Cortex of kidney (tissue), 1 donor: ENCODE data around the gene CASQ2.

Experiments used
- DNase-seq: peaks from one replicate; lab custom pipeline; 2025; lab: John Stamatoyannopoulos, UW

The CASQ2 gene

DNA sequence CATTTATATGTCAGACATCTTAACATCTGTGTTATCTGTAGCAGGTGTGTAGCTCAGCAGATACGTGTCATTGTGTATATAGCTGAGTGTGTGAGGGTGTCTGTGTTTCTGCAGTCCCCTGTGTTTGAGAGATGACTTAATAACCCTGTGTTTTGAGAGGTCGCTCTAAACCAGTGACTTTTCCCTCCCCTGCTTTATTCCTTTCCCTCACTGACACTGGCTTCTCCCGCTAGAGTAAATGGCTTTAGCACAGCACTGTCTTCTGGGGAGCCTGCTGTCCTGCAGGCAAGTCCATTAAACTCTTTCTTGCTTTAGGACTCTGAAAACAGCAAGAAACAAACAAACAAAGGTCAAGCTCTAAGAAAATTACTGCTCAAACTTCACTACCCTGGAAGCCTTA, 73.7 kb downstream of the CASQ2 start:
- no peak for DNase-seq

- DNase-seq = no peak
Measured at GRCh38 chr1:115692224-115692623, 76.3 kb downstream of the CASQ2 start.

DNA sequence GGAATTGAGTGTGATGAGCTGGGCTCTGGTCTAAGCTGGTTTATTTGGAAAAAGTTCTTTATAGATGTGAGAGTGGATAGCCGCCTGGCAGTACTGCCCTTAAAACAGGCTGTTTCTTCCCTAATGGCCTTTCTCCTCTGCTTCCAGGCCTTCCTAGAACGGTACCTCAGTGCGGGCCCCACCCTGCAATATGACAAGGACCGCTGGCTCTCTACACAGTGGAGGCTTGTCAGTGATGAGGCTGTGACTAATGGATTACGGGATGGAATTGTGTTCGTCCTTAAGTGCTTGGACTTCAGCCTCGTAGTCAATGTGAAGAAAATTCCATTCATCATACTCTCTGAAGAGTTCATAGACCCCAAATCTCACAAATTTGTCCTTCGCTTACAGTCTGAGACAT, 77.5 kb downstream of the CASQ2 start:
- DNase-seq = no peak

DNA sequence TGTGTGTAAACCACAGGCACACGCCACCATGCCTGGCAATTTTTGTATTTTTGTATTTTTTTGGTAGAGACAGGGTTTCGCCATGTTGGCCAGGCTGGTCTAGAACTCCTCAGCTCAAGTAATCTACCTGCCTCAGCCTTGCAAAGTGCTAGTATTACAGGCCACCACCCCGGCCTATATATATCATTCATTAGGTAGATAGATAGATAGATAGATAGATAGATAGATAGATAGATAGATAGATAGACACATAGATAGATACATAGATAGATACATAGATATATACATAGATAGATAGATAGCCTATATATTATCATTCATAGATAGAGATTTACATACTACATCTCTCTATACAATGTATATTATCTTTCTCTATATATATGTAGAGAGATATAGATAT, 80.8 kb downstream of the CASQ2 start:
- no peak for DNase-seq

DNA sequence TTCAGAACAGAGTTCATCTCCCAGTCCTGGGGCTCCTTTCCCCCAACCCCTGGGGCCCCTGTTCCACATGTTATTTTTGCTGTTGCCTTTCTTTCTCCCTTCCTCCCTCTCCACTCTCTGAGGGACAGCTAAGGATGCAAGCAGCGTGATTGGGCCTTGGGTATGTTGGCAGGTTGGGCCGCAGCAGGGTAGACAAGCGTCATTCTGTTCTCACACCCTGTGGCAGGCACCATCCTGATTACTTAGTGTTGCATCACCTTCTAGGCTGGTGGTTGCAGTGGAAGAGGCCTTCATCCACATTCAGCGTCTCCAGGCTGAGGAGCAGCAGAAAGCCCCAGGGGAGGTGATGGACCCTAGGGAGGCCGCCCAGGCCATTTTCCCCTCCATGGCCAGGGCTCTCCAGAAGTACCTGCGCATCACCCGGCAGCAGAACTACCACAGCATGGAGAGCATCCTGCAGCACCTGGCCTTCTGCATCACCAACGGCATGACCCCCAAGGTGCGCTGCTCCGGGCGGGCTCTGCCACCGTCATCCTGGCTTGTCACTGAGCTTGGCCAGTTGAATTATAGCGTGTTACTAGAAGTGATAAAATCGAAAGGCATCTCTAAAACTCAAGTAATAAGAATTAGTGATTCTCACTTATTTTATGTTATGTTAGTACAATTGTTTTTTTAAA, 83.3 kb downstream of the CASQ2 start:
- no peak for DNase-seq

GRCh38 chr1:115682792-115683191, 85.7 kb downstream of the CASQ2 start:
- no peak for DNase-seq

DNA sequence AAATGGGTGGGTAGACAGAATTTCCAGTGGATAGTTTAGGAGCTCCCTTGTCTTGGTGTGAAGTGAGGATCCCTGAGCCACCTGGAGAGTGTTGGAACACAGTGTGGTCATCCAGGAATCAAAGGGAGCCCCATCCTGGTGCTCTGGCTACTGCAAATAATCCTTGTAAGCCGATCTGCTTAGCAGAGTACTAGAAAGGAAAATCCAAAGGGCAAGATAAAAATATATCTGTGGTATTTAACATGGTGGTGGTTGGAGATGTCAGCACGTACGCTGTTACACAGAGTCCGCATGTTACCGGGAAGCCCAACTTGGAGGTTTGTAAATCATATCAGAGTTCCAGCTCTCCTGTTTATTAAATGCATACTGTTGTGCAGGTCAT, 87.8 kb downstream of the CASQ2 start:
- no peak for DNase-seq

DNA sequence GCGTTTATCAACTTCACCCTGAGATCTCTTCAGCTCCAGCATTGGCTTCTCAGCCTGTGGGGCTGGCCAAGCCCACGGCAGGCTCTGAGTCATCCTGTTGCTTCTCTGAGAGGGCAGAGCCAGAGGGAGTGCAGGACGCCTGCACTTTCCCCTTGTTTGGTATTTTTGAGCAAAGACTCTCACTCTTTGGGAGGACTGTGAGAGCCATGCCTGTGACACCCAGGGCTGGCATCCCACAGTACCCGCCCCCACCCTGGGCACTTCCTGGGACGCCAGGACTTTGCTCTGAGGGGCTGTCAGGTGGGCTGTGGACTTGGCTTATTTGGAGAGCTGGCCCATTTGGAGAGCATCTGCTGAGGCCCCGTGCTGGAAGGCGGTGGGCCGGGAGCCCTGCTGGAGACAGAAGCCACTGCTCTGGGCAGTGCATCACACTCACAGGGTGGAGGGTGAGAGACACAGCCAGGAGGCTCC, 89.3 kb downstream of the CASQ2 start:
- no peak for DNase-seq

DNA sequence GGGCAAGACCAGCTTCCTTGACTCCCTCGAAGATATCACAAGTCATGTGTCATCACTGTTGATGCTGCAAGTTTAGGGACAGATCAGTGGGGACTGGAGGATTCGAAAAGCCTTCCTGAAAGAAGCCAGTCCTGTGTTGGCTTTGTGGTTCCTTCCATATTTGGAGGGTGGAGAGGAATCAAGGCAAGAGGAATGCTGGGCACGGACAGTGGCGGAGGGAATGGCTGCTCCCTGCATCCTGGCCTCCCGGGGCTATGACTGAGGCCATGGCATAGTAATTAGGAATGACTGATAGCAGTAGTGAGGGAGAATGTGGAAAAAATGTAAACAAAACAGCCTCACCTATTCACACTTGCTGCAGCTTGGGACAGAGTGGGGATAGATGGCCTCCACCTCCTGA, 90.4 kb downstream of the CASQ2 start:
- DNase-seq = no peak

GRCh38 chr1:115677565-115677964, 90.9 kb downstream of the CASQ2 start:
- DNase-seq = no peak

DNA sequence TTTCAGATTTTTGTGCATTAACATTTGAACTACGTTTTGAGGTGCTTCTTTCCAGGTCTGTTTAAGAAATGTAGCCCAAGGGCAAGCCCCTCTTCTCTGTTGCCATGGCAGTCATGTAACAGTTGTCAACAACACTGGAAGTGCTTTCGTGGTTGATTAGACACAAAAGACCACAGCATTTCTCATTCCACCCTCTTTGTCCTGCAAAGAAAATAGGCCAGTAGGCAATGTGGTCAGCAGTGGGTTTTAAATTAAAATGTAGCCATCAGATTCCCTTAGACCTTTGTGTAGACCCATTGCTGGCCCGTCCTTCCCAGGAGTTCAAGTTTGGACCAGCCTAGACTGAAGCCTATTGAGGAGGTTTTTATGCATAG, 91.3 kb downstream of the CASQ2 start:
- DNase-seq = no peak

DNA sequence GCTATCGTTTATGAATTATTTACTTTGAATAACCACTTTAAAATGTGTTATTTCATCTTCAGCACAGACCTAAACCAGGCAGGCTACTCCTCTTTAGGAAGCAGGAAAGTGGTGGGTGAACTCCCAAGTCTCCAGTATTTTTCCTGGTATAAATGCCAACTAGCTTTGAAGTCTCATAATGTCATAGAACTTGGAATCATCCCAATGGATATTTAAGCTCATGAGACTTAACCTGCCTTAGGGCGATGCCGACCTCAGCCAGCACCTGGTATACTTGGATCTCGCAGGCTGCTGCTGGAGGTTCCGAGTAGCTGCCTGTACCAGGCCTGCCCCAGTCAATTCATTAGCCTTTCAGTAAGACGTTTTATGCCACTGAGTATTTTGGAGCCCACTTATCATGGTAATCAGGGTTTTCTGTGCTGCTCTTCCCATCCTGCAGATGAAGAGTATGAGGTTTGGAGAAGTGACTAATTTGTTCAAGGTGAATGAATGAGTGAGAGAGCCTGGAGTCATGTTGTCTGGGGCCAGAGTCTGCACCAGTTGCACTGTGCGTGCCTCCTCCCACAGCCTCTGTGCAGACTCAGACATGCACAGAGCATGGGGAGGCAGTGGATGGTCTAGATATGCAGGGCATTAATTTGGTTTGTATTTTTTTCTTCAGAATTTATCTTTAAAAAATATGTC, 91.9 kb downstream of the CASQ2 start:
- DNase-seq = no peak

- no peak for DNase-seq
Measured at GRCh38 chr1:115672224-115673009, 96.1 kb downstream of the CASQ2 start.

DNA sequence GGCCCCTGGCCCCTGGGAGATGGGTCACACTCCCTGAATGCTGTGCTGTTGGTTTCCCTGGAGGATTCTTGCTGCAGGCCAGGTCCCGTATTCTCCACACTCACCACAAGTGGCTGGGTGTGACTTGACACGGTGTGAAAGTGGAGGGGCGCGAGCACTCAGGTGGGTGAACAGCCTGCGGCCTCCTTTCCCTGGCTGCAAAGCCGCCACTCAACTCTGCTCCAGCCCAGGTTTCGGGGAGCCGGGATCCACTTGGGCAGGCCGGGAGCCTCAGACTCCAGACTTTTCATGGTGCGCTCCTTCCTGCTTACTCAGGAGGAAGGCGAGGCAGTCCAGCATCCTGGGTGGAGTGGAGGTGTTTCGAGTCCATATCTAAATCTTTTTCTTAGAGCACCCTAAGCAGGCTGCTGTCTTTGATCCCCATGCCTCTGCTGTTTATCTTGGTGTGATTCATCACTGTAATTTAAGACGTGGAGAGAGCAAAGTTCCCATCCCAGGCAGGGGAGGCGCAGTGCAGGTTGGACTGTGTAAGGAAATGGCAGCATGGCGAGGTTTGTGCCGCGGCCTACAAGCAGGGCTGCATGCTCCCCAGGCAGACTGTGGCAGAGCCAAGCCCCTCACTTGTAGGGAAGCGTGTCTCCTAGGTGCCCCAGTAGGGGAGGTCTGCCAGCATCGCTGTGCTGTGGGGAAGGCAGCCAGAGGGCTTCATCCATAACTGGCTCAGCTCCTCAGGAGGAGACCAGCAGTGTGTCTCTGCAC, 97.2 kb downstream of the CASQ2 start:
- DNase-seq = no peak

GRCh38 chr1:115670476-115671175, 97.9 kb downstream of the CASQ2 start:
- no peak for DNase-seq

DNA sequence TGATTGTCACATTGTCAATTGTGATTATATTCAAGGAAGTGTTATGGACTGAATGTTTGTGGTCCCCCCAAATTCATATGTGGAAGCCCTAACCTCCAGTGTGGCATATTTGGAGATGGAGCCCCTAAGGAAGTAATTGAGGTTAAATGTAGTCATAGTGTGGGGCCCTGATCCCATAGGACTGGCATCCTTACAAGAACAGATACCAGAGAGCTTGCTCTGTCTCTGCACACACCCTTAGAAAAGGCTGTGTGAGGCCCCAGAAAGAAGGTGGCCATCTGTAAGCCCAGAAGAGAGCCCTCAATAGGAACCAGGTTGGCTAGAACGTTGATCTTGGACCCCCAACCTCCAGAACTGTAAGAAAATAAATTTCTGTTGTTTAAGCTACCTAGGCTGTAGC, 98.6 kb downstream of the CASQ2 start:
- DNase-seq = no peak

DNA sequence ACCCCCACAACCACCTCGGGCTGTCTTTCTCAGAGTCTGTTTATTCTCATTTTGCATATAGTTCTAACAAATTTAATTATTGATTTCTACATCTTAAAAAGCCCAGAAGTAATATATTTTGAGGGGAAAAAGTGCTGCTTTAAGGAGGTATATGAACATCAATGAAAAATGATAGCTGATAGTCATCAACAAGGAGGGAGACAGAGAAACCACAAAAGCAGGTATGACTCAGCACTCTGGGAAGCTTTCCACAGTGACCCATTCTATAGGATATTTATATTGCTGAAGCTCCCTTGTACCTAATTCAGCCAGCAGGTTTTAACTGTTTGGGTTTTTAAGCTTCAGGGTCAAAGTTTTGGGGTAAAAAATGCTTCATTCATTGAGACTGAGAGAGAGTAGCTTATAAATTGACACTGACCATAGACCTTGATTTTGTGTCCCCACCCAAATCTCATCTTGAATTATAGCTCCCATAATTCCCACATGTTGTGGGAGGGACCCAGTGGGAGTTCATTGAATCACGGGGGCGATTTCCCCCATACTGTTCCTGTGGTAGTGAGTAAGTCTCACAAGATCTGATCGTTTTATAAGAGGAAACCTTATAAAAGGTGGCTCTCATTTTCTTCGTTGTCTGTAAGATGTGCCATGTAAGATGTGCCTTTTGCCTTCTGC, 99.4 kb downstream of the CASQ2 start:
- DNase-seq = no peak

DNA sequence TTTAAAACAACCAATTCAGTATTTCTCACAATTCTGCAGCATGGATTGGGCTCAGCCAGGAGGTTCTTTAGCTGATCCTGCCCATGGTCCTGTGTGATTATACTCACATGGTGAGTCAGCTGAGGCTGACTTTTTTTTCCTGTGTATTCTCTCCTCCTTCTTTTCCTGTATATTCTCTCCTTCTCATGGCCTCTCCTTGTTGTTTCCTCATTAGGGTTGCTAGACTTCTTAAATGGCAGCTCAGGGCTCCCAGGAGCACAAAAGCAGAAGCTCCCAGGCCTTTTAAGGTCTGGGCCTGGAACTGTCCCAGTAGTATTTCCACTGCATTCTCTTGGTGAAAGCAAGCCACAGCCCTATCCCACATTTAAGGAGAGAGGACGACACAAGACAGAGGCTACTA, 99.9 kb downstream of the CASQ2 start:
- DNase-seq = no peak

DNA sequence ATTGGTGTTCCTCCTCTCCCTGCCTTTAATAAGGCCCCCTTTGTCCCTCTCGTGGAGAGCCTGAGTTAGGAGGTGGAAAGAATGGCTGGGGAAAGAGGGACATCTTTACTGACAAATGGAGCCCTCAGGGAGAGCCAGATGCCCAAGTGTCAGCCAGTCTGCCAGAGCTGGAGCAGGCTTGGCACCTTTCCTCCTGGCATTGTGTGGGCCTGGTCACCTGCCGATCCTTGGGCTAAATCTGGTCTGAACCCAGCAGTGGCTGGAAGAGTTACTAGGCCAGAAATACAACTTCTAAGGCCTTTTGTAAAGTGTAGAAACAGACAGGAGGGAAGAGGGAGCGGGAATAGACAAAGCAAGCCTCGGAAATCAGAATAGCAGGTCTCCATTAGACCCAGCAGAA, 101.8 kb downstream of the CASQ2 start:
- no peak for DNase-seq

GRCh38 chr1:115666206-115666605, 102.3 kb downstream of the CASQ2 start:
- DNase-seq = no peak
